HCT116 (cell line): Measurements from ENCODE around the gene CRACDL. TPM values are rescaled to one million over a fixed set of nuclear protein-coding genes. Genes with fewer than 3 reads are reported as not detected.

Experiments
- ATAC-seq: fragments of 200-7000 bp; cut with Tn5 transposase; 2 replicates; pipeline ENCODE4 v1.9.1; 2020; ENCODE audit warnings: mild to moderate bottlenecking, moderate library complexity
- BruUV-seq: library from RNA; stranded (reverse); fragments of 400-500 nt; replicated peaks from 2 replicates; lab custom pipeline; 2021; lab: Mats Ljungman, UMichigan
- CTCF ChIA-PET: fragments of 300-600 bp; sonication (Branson Sonifier 250); formaldehyde crosslinking; loops from one replicate; lab custom pipeline; 2021; ENCODE audit warnings: antibody characterized with exemption; lab: Charles Lee
- POLR2A ChIA-PET: fragments of 300-600, 350-600 bp; sonication (Branson Sonifier 250); formaldehyde crosslinking; loops from one replicate; lab custom pipeline; 2021; ENCODE audit warnings: antibody characterized with exemption; lab: Charles Lee
- RAD21 ChIA-PET, 2 experiments: fragments of 300-600 bp; sonication (Branson Sonifier 250); formaldehyde crosslinking; loops; one replicate each; lab custom pipeline; 2023; ENCODE audit warnings: low total read pairs in 2 of 2; ENCODE audit not compliant: uncharacterized antibody in 2 of 2, unreplicated experiment in 2 of 2, low non-redundant PET in 1 of 2; lab: Charles Lee
- DNase-seq: peaks from one replicate; pipeline ENCODE4 v3.0.0-alpha.2; 2010; ENCODE audit warnings: low read depth, low spot score
- H2AFZ ChIP-seq: fragments of 200-600 bp; shearing (Covaris generic), sonication (generic); 2 replicates; pipeline ENCODE4 v1.6.1; 2017; ENCODE audit warnings: low read depth, mixed run types, mixed read lengths, antibody characterized with exemption, low read length; ENCODE audit not compliant: poor library complexity, severe bottlenecking
- H3K27ac ChIP-seq: 2 replicates; pipeline ENCODE4 v1.5.1; 2012; ENCODE audit warnings: low read depth, low read length
- H3K27me3 ChIP-seq: fragments of 200-600 bp; sonication (generic); 2 replicates; pipeline ENCODE4 v1.6.1; 2016; ENCODE audit warnings: mixed run types, low read length, mixed read lengths; ENCODE audit not compliant: insufficient read depth
- H3K36me3 ChIP-seq, 2 experiments: fragments of 200-500 bp in 1 of 2; fragments of 200-600 bp in 1 of 2; sonication (Bioruptor generic) in 1 of 2; sonication (generic) in 1 of 2; 2 replicates each; pipeline versions ENCODE4 v1.5.1 to v1.6.1; 2014 to 2016; ENCODE audit warnings: low read length in 2 of 2, inconsistent platforms in 1 of 2, mixed read lengths in 1 of 2, mixed run types in 1 of 2; ENCODE audit not compliant: insufficient read depth in 2 of 2, control insufficient read depth in 1 of 2
- H3K4me1 ChIP-seq, 2 experiments: fragments of 200-600 bp in 1 of 2; sonication (generic) in 1 of 2; 2 replicates each; pipeline versions ENCODE4 v1.5.1 to v1.6.1; 2012 to 2017; ENCODE audit warnings: low read length in 2 of 2, inconsistent platforms in 1 of 2, mild to moderate bottlenecking in 1 of 2, mixed read lengths in 1 of 2, mixed run types in 1 of 2, moderate library complexity in 1 of 2; ENCODE audit not compliant: insufficient read depth in 2 of 2, control insufficient read depth in 1 of 2
- H3K4me2 ChIP-seq: fragments of 200-600 bp; sonication (generic); 2 replicates; pipeline ENCODE4 v1.6.1; 2017; ENCODE audit warnings: mixed run types, low read length, mixed read lengths
- H3K4me3 ChIP-seq, 2 experiments: fragments of 200-600 bp in 1 of 2; sonication (generic) in 1 of 2; replicated peaks in 1 of 2; 2 replicates each; pipeline ENCODE4 v1.5.1; 2011 to 2016; ENCODE audit warnings: low read length in 2 of 2, control low read depth in 1 of 2, low read depth in 1 of 2, mild to moderate bottlenecking in 1 of 2, mixed read lengths in 1 of 2, mixed run types in 1 of 2
- H3K79me2 ChIP-seq: fragments of 200-600 bp; sonication (generic); 2 replicates; pipeline ENCODE4 v1.6.1; 2017; ENCODE audit warnings: mild to moderate bottlenecking, mixed run types, low read length, moderate library complexity, mixed read lengths; ENCODE audit not compliant: insufficient read depth
- H3K9ac ChIP-seq: fragments of 200-600 bp; sonication (generic); 2 replicates; pipeline ENCODE4 v1.6.1; 2016; ENCODE audit warnings: low read length, mixed read lengths
- H3K9me2 ChIP-seq: fragments of 200-600 bp; sonication (generic), shearing (Covaris generic); 2 replicates; pipeline ENCODE4 v1.6.1; 2017; ENCODE audit warnings: mixed run types, mild to moderate bottlenecking, moderate library complexity; ENCODE audit not compliant: insufficient read depth
- H3K9me3 ChIP-seq, 2 experiments: fragments of 200-500 bp in 1 of 2; fragments of 200-600 bp in 1 of 2; sonication (Bioruptor generic) in 1 of 2; sonication (generic) in 1 of 2; 2 replicates each; pipeline ENCODE4 v1.6.1; 2014 to 2017; ENCODE audit warnings: low read length in 2 of 2, mixed read lengths in 2 of 2, inconsistent platforms in 1 of 2, low read depth in 1 of 2, mild to moderate bottlenecking in 1 of 2, mixed run types in 1 of 2, moderate library complexity in 1 of 2; ENCODE audit not compliant: control insufficient read depth in 1 of 2, insufficient read depth in 1 of 2
- H4K20me1 ChIP-seq: fragments of 200-600 bp; sonication (generic), shearing (Covaris generic); 2 replicates; pipeline ENCODE4 v1.6.1; 2017; ENCODE audit warnings: mixed run types, mild to moderate bottlenecking, moderate library complexity; ENCODE audit not compliant: insufficient read depth
- CBX3 ChIP-seq: IDR thresholded peaks from 2 replicates; pipeline ENCODE4 v1.6.1; 2012; ENCODE audit warnings: low read depth
- CEBPB ChIP-seq: IDR thresholded peaks from 2 replicates; pipeline ENCODE4 v1.6.1; 2012; ENCODE audit warnings: low read depth
- EGR1 ChIP-seq: IDR thresholded peaks from 2 replicates; pipeline ENCODE4 v1.6.1; 2012; ENCODE audit warnings: low read depth
- ELF1 ChIP-seq: IDR thresholded peaks from 2 replicates; pipeline ENCODE4 v1.6.1; 2012; ENCODE audit warnings: low read depth, borderline replicate concordance
- EZH2phosphoT487 ChIP-seq: fragments of 200-600 bp; IDR thresholded peaks from 2 replicates; pipeline ENCODE4 v1.6.1; 2018; ENCODE audit warnings: antibody characterized with exemption, borderline replicate concordance
- FOSL1 ChIP-seq: IDR thresholded peaks from 2 replicates; pipeline ENCODE4 v1.6.1; 2012; ENCODE audit warnings: low read depth
- JUND ChIP-seq: IDR thresholded peaks from 2 replicates; pipeline ENCODE4 v1.6.1; 2012
- POLR2A ChIP-seq: IDR thresholded peaks from 2 replicates; pipeline ENCODE4 v1.7.0; 2011; ENCODE audit warnings: borderline replicate concordance; ENCODE audit not compliant: insufficient read depth, insufficient read length; ENCODE audit errors: extremely low read depth
- POLR2AphosphoS5 ChIP-seq: IDR thresholded peaks from 2 replicates; pipeline ENCODE4 v1.6.1; 2011; ENCODE audit warnings: mild to moderate bottlenecking, low read depth, low read length, moderate library complexity
- RAD21 ChIP-seq: IDR thresholded peaks from 2 replicates; pipeline ENCODE4 v1.6.1; 2012; ENCODE audit warnings: low read depth, mild to moderate bottlenecking
- SIN3A ChIP-seq: IDR thresholded peaks from 2 replicates; pipeline ENCODE4 v1.6.1; 2012; ENCODE audit warnings: low read depth
- SP1 ChIP-seq: IDR thresholded peaks from 2 replicates; pipeline ENCODE4 v1.6.1; 2012; ENCODE audit warnings: low read depth
- SRF ChIP-seq: IDR thresholded peaks from 2 replicates; pipeline ENCODE4 v1.6.1; 2012; ENCODE audit warnings: low read depth
- TCF7L2 ChIP-seq: IDR thresholded peaks from 2 replicates; pipeline ENCODE4 v1.7.0; 2011; ENCODE audit warnings: borderline replicate concordance, inconsistent platforms; ENCODE audit not compliant: insufficient read depth, insufficient read length; ENCODE audit errors: extremely low read depth
- ZFX ChIP-seq: fragments of 450-650 bp; IDR thresholded peaks from 2 replicates; pipeline ENCODE4 v1.6.1; 2017
- intact Hi-C: fragments of 100-400 bp; cut with micrococcal nuclease; formaldehyde crosslinking; loops from 2 replicates; pipeline ENCODE4 v1.10.0; 2022
- total RNA-seq: library from RNA; stranded (reverse); gene quantifications from one replicate; pipeline ENCODE4 v1.2.1, GENCODE V29; 2021; ENCODE audit not compliant: unreplicated experiment
- TF ChIP-seq, protein P1 (sequence below): IDR thresholded peaks from 2 replicates; pipeline ENCODE4 v1.6.1; 2011; ENCODE audit warnings: mild to moderate bottlenecking, low read length, moderate library complexity; ENCODE audit not compliant: insufficient replicate concordance; ENCODE audit errors: extremely low read depth
- TF ChIP-seq, protein P2 (sequence below), 3 experiments: fragments of 200-600 bp in 1 of 3; sonication (generic) in 1 of 3; IDR thresholded peaks in 2 of 3; conservative IDR thresholded peaks in 1 of 3; 2 replicates each; pipeline ENCODE4 v1.5.1; 2012 to 2017; ENCODE audit warnings: low read depth in 2 of 3, low read length in 2 of 3, antibody characterized with exemption in 1 of 3, borderline replicate concordance in 1 of 3, control low read depth in 1 of 3, mild to moderate bottlenecking in 1 of 3, mixed read lengths in 1 of 3, mixed run types in 1 of 3, moderate library complexity in 1 of 3; ENCODE audit not compliant: insufficient read depth in 1 of 3
- TF ChIP-seq, protein P3 (sequence below): IDR thresholded peaks from 2 replicates; pipeline ENCODE4 v1.6.1; 2012
- TF ChIP-seq, protein P4 (sequence below): IDR thresholded peaks from 2 replicates; pipeline ENCODE4 v1.6.1; 2012

The CRACDL gene
- total RNA-seq, 1 experiment from 2014 or later: 1.1 TPM

DNA sequence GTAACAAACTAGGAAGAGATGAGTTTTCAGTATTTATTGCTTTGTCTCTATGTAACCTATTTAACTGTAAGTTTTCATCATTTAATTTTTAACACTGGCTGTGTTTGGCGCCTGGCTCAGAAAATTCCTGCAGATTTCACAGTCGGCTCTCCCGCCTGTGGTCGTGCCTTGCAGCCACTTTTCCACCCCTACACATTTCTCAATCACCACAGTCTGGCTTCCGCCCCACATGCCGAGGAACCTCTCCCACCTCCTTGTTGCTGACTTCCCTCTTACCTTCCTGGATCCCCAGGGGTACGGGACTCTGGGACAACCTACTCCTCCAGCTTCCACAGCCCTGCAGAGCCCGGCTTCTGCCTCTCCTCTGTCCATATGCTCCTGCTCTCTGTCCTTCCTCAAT is 163.5 kb downstream of the CRACDL start:
- Histone ChIP-seq H2AFZ (no peak overlapping the region), H3K4me2 (no peak overlapping the region), H3K9me3 (no peaks in the 10 kb centered on the region), H3K4me3 (no peak overlapping the region), H3K27ac (no peak overlapping the region), H3K4me1 (no peaks in the 10 kb centered on the region), H3K79me2 (no peaks in the 10 kb centered on the region), H3K27me3 (no peaks in the 10 kb centered on the region), H3K9ac (no peak overlapping the region), H4K20me1 (no peaks in the 10 kb centered on the region), H3K9me2 (no peaks in the 10 kb centered on the region), H3K36me3 (no peaks in the 10 kb centered on the region)
- intact Hi-C loops: no loop called here
- POLR2A ChIA-PET: no interaction called here
- ATAC-seq: no peak
- TF ChIP-seq POLR2AphosphoS5 (no peak), EGR1 (no peak), RAD21 (no peak), SIN3A (no peak), POLR2A (no peak), CBX3 (no peak), ELF1 (no peak), FOSL1 (no peak), TCF7L2 (no peak), SRF (no peak), CEBPB (no peak), ZFX (no peak), EZH2phosphoT487 (no peak), SP1 (no peak), JUND (no peak)
- TF ChIP-seq, protein P1, sequence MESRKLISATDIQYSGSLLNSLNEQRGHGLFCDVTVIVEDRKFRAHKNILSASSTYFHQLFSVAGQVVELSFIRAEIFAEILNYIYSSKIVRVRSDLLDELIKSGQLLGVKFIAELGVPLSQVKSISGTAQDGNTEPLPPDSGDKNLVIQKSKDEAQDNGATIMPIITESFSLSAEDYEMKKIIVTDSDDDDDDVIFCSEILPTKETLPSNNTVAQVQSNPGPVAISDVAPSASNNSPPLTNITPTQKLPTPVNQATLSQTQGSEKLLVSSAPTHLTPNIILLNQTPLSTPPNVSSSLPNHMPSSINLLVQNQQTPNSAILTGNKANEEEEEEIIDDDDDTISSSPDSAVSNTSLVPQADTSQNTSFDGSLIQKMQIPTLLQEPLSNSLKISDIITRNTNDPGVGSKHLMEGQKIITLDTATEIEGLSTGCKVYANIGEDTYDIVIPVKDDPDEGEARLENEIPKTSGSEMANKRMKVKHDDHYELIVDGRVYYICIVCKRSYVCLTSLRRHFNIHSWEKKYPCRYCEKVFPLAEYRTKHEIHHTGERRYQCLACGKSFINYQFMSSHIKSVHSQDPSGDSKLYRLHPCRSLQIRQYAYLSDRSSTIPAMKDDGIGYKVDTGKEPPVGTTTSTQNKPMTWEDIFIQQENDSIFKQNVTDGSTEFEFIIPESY: no peak
- TF ChIP-seq, protein P2, sequence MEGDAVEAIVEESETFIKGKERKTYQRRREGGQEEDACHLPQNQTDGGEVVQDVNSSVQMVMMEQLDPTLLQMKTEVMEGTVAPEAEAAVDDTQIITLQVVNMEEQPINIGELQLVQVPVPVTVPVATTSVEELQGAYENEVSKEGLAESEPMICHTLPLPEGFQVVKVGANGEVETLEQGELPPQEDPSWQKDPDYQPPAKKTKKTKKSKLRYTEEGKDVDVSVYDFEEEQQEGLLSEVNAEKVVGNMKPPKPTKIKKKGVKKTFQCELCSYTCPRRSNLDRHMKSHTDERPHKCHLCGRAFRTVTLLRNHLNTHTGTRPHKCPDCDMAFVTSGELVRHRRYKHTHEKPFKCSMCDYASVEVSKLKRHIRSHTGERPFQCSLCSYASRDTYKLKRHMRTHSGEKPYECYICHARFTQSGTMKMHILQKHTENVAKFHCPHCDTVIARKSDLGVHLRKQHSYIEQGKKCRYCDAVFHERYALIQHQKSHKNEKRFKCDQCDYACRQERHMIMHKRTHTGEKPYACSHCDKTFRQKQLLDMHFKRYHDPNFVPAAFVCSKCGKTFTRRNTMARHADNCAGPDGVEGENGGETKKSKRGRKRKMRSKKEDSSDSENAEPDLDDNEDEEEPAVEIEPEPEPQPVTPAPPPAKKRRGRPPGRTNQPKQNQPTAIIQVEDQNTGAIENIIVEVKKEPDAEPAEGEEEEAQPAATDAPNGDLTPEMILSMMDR (IDR thresholded peaks at IDR 0.05 in 2 of 3, conservative IDR thresholded peaks at IDR 0.05 in 1 of 3; ENCODE audit: borderline replicate concordance in 1 of 3, insufficient read depth in 1 of 3, low read depth in 2 of 3, low read length in 2 of 3): no peak
- TF ChIP-seq, protein P3, sequence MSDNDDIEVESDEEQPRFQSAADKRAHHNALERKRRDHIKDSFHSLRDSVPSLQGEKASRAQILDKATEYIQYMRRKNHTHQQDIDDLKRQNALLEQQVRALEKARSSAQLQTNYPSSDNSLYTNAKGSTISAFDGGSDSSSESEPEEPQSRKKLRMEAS: no peak
- TF ChIP-seq, protein P4, sequence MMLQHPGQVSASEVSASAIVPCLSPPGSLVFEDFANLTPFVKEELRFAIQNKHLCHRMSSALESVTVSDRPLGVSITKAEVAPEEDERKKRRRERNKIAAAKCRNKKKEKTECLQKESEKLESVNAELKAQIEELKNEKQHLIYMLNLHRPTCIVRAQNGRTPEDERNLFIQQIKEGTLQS: no peak
- DNase-seq: no peak
- RAD21 ChIA-PET: no interaction called here
- CTCF ChIA-PET: no interaction called here
- BruUV-seq: no TSS peak
